Omental fat pad (tissue), 4 donors: Measurements from ENCODE around the gene CCNY. TPM values are rescaled to one million over a fixed set of nuclear protein-coding genes. Genes with fewer than 3 reads are reported as not detected.

Experiments used
- ATAC-seq: fragments of 150-250 bp; one replicate; pipeline ENCODE4 v1.9.1; 2016; ENCODE audit warnings: mild to moderate bottlenecking, moderate library complexity; ENCODE audit not compliant: low FRiP score
- DNase-seq: peaks from one replicate; pipeline ENCODE4 v3.0.0-alpha.2; 2019; ENCODE audit warnings: low spot score
- CTCF ChIP-seq, 3 donors: fragments of 450-650 bp; IDR thresholded peaks; one replicate each; pipeline ENCODE4 v1.5.1; 2016 to 2017; ENCODE audit warnings: antibody characterized with exemption in 3 of 3, mild to moderate bottlenecking in 3 of 3, moderate library complexity in 2 of 3
- total RNA-seq, 4 donors: library from RNA; depleted of rRNA; stranded (reverse); fragments of >200 nt; gene quantifications; one replicate each; pipeline ENCODE4 v1.1.0, GENCODE V29; 2016

Gene CCNY
- total RNA-seq, 4 donors from 2014 or later: 38.6 to 49.5 (median 47.2) TPM

- no peak for DNase-seq
- ATAC-seq: peak; percentile 41
- no peak for TF ChIP-seq CTCF (IDR thresholded peaks at IDR 0.05)
Measured at GRCh38 chr10:35607475-35608327, 271.4 kb downstream of the CCNY start.

GRCh38 chr10:35608328-35608672, 272.0 kb downstream of the CCNY start:
- no peak for TF ChIP-seq CTCF (IDR thresholded peaks at IDR 0.05)
- no peak for DNase-seq
- ATAC-seq: no peak

DNA sequence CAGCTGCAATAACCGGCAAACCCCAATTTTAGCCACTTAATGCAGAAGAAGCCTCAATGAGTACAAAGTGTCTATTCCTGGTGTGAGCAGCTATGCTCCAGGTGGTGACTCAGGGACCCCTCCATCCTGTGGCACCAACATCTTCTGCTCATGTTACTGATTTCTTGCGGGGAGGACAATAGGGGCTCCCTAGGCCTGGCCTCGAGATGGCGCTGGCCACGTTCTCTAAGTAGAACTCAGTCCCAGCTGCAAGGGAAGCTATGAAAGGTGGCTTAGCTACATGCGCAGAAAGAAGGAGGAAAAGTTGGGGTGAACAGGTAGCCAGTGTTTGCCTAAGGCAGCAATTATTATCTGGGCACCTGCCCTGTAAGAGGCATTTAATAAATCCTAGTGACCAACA, 275.4 kb downstream of the CCNY start:
- no peak for TF ChIP-seq CTCF (IDR thresholded peaks at IDR 0.05)
- DNase-seq (no peak), ATAC-seq (no peak)

DNA sequence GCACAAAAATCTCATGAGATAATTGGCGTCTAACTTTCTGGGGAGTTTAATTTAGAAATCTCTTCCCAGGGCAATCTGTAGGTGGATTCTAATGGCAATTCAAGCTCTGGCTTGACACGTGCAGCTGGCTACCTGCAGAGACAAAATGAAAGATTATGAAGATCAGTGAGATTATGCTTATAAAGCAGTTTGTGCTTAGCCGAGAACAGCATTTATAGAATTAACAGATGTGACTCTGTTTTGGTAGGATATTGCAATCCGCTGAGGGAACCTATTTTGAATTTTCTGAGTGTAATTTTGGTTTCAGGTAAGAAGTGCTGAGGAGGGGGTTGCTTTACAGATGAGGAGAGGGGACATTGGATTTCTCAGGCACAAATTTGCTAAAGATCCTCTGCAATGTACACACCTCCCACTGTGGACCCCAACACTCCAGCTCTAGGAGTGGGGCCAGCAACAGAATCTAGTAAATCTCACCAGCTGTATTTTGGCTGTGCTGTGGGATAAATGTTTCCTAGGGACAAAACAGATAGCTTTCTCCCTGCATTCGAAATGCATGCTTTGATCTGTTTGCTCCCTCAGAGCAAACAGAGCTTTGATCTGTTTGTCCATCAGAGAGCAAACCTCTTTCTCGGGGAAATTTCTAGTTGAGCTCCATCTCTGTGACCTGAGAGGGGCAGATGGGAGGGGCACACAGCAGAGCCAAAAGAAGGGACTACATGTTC, 276.2 kb downstream of the CCNY start:
- no peak for TF ChIP-seq CTCF (IDR thresholded peaks at IDR 0.05)
- ATAC-seq: no peak
- DNase-seq: no peak

- no peak for ATAC-seq
- TF ChIP-seq CTCF (IDR thresholded peaks at IDR 0.05): no peak
Measured at GRCh38 chr10:35613107-35613440, 276.8 kb downstream of the CCNY start.

DNA sequence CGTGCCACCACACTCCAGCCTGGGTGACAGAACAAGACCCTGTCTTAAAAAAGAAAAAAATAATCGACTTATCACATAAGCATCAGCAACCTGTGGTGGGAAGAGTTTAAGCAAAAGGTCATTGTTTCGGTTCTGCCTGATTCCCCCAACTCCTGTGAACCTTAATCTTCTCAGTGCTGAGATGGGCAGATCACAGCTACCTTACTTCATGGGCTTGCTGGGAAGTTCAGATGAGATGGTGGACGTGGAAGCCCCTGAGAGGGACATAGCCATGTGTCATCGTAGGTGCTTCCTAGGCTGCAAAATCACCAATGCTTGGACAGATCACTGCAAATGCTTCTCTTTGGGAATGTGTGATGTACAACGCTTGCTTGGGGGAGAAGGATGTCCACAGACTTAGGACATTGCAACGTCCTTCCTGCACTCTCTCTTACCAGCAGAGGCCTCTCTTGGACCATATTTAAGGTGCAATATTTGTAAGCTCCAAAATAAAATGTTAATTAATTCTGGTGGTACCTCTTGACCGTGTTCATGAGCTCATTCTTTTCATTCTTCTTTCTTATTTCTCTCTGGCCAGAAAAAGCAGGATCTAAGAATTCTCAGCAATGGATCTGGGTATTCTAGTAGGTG, 277.4 kb downstream of the CCNY start:
- DNase-seq (no peak), ATAC-seq (no peak)
- no peak for TF ChIP-seq CTCF (IDR thresholded peaks at IDR 0.05)

More at GRCh38 chr10:35613107-35613440, 276.8 kb downstream of the CCNY start:
- DNase-seq: no peak
